Thoracic aorta (tissue), 2 donors: ENCODE results near the gene CIZ1. TPM values are rescaled to one million over a fixed set of nuclear protein-coding genes. Genes with fewer than 3 reads are reported as not detected.

Source experiments
- ATAC-seq: fragments of 150-250 bp; one replicate; pipeline ENCODE4 v1.8.0; 2017; ENCODE audit warnings: low read depth; ENCODE audit not compliant: insufficient number of reproducible peaks, low FRiP score
- DNase-seq: peaks from one replicate; pipeline ENCODE4 v3.0.0-alpha.2; 2020; ENCODE audit warnings: low spot score
- H3K27ac ChIP-seq, 2 donors: fragments of 200-600 bp; sonication (generic); 1 replicate in 1 of 2; 2 replicates in 1 of 2; pipeline ENCODE4 v1.5.1; 2016; ENCODE audit warnings: mild to moderate bottlenecking in 2 of 2, moderate library complexity in 2 of 2
- H3K27me3 ChIP-seq: fragments of 200-600 bp; sonication (generic); replicated peaks from 2 replicates; pipeline ENCODE4 v1.6.0; 2016; ENCODE audit warnings: mild to moderate bottlenecking; ENCODE audit not compliant: insufficient read depth
- H3K36me3 ChIP-seq: fragments of 200-600 bp; sonication (generic); one replicate; pipeline ENCODE4 v1.5.1; 2016
- H3K4me1 ChIP-seq, 2 donors: fragments of 200-600 bp; sonication (generic); 1 replicate in 1 of 2; 2 replicates in 1 of 2; pipeline versions ENCODE4 v1.5.1 to v1.6.0; 2016; ENCODE audit warnings: low read depth in 2 of 2, mild to moderate bottlenecking in 1 of 2; ENCODE audit not compliant: control insufficient read depth in 1 of 2
- H3K4me3 ChIP-seq: fragments of 200-600 bp; sonication (generic); 2 replicates; pipeline ENCODE4 v1.5.1; 2016; ENCODE audit warnings: mild to moderate bottlenecking
- H3K9me3 ChIP-seq: fragments of 200-600 bp; sonication (generic); 2 replicates; pipeline ENCODE4 v1.5.1; 2016
- CTCF ChIP-seq: fragments of 200-600 bp; sonication (generic); IDR thresholded peaks from one replicate; pipeline ENCODE4 v1.5.1; 2019; ENCODE audit warnings: antibody characterized with exemption
- total RNA-seq, 2 donors: library from RNA; depleted of rRNA; stranded (reverse); fragments of >200 nt; gene quantifications; one replicate each; pipeline versions ENCODE4 v1.1.0 to v1.2.3, GENCODE V29; 2016

The CIZ1 gene
- total RNA-seq, 2 donors from 2014 or later: 68.0 to 86.0 TPM

GRCh38 chr9:128175726-128176125, 15.6 kb downstream of the CIZ1 start:
- Histone ChIP-seq H3K4me3 (no peak overlapping the region), H3K4me1 (no peaks in the 10 kb centered on the region), H3K27ac (no peak overlapping the region), H3K9me3 (no peaks in the 10 kb centered on the region), H3K27me3 (no peaks in the 10 kb centered on the region), H3K36me3 (peaks cover 53% of the 10 kb centered on the region)
- TF ChIP-seq CTCF: no peak
- DNase-seq (no peak), ATAC-seq (no peak)

GRCh38 chr9:128175102-128175563, 16.2 kb downstream of the CIZ1 start:
- H3K36me3 ChIP-seq: peaks cover 51% of the 10 kb centered on the region
- TF ChIP-seq CTCF: no peak
- DNase-seq: no peak
- H3K27ac ChIP-seq: no peak overlapping the region
- no peaks in the 10 kb centered on the region for H3K27me3 ChIP-seq
- no peaks in the 10 kb centered on the region for H3K4me1 ChIP-seq
- H3K9me3 ChIP-seq: no peaks in the 10 kb centered on the region
- ATAC-seq: no peak
- no peak overlapping the region for H3K4me3 ChIP-seq

GRCh38 chr9:128174062-128174461, 17.3 kb downstream of the CIZ1 start:
- Histone ChIP-seq H3K36me3 (peaks cover 51% of the 10 kb centered on the region), H3K27me3 (no peaks in the 10 kb centered on the region), H3K4me1 (no peaks in the 10 kb centered on the region), H3K27ac (no peak overlapping the region), H3K4me3 (no peak overlapping the region), H3K9me3 (no peaks in the 10 kb centered on the region)
- ATAC-seq: no peak
- no peak for DNase-seq
- no peak for TF ChIP-seq CTCF

- H3K4me1 ChIP-seq: no peaks in the 10 kb centered on the region
- no peaks in the 10 kb centered on the region for H3K27me3 ChIP-seq
- no peak for TF ChIP-seq CTCF
- H3K4me3 ChIP-seq: no peak overlapping the region
- ATAC-seq: no peak
- no peak overlapping the region for H3K27ac ChIP-seq
- no peak for DNase-seq
- no peaks in the 10 kb centered on the region for H3K9me3 ChIP-seq
- peaks cover 39% of the 10 kb centered on the region for H3K36me3 ChIP-seq
Observed at GRCh38 chr9:128169925-128170324, 21.4 kb downstream of the CIZ1 start.

- DNase-seq (no peak), ATAC-seq (no peak)
- Histone ChIP-seq H3K27ac (no peak overlapping the region), H3K4me3 (no peak overlapping the region), H3K4me1 (no peaks in the 10 kb centered on the region), H3K36me3 (peaks cover 40% of the 10 kb centered on the region), H3K9me3 (no peaks in the 10 kb centered on the region), H3K27me3 (no peaks in the 10 kb centered on the region)
- TF ChIP-seq CTCF: no peak
Observed at GRCh38 chr9:128169492-128169891, 21.9 kb downstream of the CIZ1 start.
